Measurements from ENCODE around the gene TNFAIP8L1.

The TNFAIP8L1 gene

GRCh38 chr19:4660993-4661392 lies 21.7 kb downstream of the TNFAIP8L1 start:
- ChIA-PET CTCF (no interaction called here), POLR2A (no interaction called here)
- Histone ChIP-seq H3K4me3 (ENCODE audit: low read depth, low read length) (no peak overlapping the region), H3K9me3 (ENCODE audit: control insufficient read depth, insufficient read depth, low read depth, low read length) (no peaks in the 10 kb centered on the region), H3K4me1 (ENCODE audit: control insufficient read depth, insufficient read depth, low read length) (no peaks in the 10 kb centered on the region), H3K27ac (ENCODE audit: extremely low read depth, low read depth, low read length) (no peak overlapping the region), H3K36me3 (ENCODE audit: control insufficient read depth in 2 of 2, insufficient read depth in 1 of 2, low read length in 2 of 2) (peaks cover 6 to 83% of the 10 kb centered on the region in 2 experiments; a peak in 2 of 3 replicates)
- TF ChIP-seq ZNF221 (tag by site-specific recombination; IDR thresholded peaks at IDR 0.05; ENCODE audit: borderline replicate concordance), result no peak
- no peak for TF ChIP-seq HOXD13 (CRISPR knock-in tag; IDR thresholded peaks at IDR 0.05; ENCODE audit: borderline replicate concordance)
- TF ChIP-seq ZFP41 (tag by site-specific recombination; IDR thresholded peaks at IDR 0.05; ENCODE audit: borderline replicate concordance), result no peak

- H3K4me1 ChIP-seq (ENCODE audit: control insufficient read depth, insufficient read depth, low read length), result no peaks in the 10 kb centered on the region
- peaks cover 9 to 80% of the 10 kb centered on the region in 2 experiments; a peak in 2 of 3 replicates for H3K36me3 ChIP-seq (ENCODE audit: control insufficient read depth in 2 of 2, insufficient read depth in 1 of 2, low read length in 2 of 2)
- TF ChIP-seq ZIC2 (tag by site-specific recombination; IDR thresholded peaks at IDR 0.05) (peak; percentile 60), ZNF510 (tag by site-specific recombination; IDR thresholded peaks at IDR 0.05; ENCODE audit: insufficient replicate concordance) (no peak)
- H3K27ac ChIP-seq (ENCODE audit: extremely low read depth, low read depth, low read length), result no peak overlapping the region
- ChIA-PET POLR2A (interaction anchor here (0.5 kb wide), 1 partner anchor 134 kb away, joined by 5 read pairs; no protein-coding TSS in a partner anchor), CTCF (interaction anchor here (1.1 kb wide), 1 partner anchor 26 kb away, joined by 3 read pairs; no protein-coding TSS in a partner anchor)
- H3K9me3 ChIP-seq (ENCODE audit: control insufficient read depth, insufficient read depth, low read depth, low read length), result no peaks in the 10 kb centered on the region
- no peak overlapping the region for H3K4me3 ChIP-seq (ENCODE audit: low read depth, low read length)
Observed at GRCh38 chr19:4662020-4662695, 22.8 kb downstream of the TNFAIP8L1 start.

- TF ChIP-seq ZNF664 (tag by site-specific recombination; IDR thresholded peaks at IDR 0.05) (no peak), ZFHX2 (tag by site-specific recombination; conservative IDR thresholded peaks at IDR 0.05) (peak; percentile 70), EGR2 (tag by site-specific recombination; IDR thresholded peaks at IDR 0.05; ENCODE audit: low read depth) (peak; percentile 86)
- H3K27ac ChIP-seq (ENCODE audit: extremely low read depth, low read depth, low read length), result no peak overlapping the region
- ChIA-PET CTCF (interaction anchor here (1.1 kb wide), 1 partner anchor 26 kb away, joined by 3 read pairs; no protein-coding TSS in a partner anchor), POLR2A (no interaction called here)
- H3K4me3 ChIP-seq (ENCODE audit: low read depth, low read length), result no peak overlapping the region
- peaks cover 9 to 79% of the 10 kb centered on the region in 2 experiments; a peak in 2 of 3 replicates for H3K36me3 ChIP-seq (ENCODE audit: control insufficient read depth in 2 of 2, insufficient read depth in 1 of 2, low read length in 2 of 2)
- no peaks in the 10 kb centered on the region for H3K4me1 ChIP-seq (ENCODE audit: control insufficient read depth, insufficient read depth, low read length)
- no peaks in the 10 kb centered on the region for H3K9me3 ChIP-seq (ENCODE audit: control insufficient read depth, insufficient read depth, low read depth, low read length)
Observed at GRCh38 chr19:4662812-4663211, 23.5 kb downstream of the TNFAIP8L1 start.

GRCh38 chr19:4664642-4665041 lies 25.3 kb downstream of the TNFAIP8L1 start:
- peaks cover 19 to 74% of the 10 kb centered on the region in 2 experiments; a peak in 2 of 3 replicates for H3K36me3 ChIP-seq (ENCODE audit: control insufficient read depth in 2 of 2, insufficient read depth in 1 of 2, low read length in 2 of 2)
- no peak overlapping the region for H3K27ac ChIP-seq (ENCODE audit: extremely low read depth, low read depth, low read length)
- TF ChIP-seq ELK4 (IDR thresholded peaks at IDR 0.05; ENCODE audit: borderline replicate concordance, low read depth, low read length) (no peak), MZF1 (tag by site-specific recombination; IDR thresholded peaks at IDR 0.05; ENCODE audit: borderline replicate concordance) (no peak), ZNF211 (tag by site-specific recombination; IDR thresholded peaks at IDR 0.05; ENCODE audit: low read depth) (no peak), ZSCAN5A (tag by site-specific recombination; IDR thresholded peaks at IDR 0.05) (no peak), YY2 (tag by site-specific recombination; IDR thresholded peaks at IDR 0.05) (no peak), ZNF37A (tag by site-specific recombination; IDR thresholded peaks at IDR 0.05) (no peak), ZNF645 (tag by site-specific recombination; IDR thresholded peaks at IDR 0.05) (no peak), ZNF561 (tag by site-specific recombination; IDR thresholded peaks at IDR 0.05; ENCODE audit: borderline replicate concordance) (no peak), KLF1 (tag by site-specific recombination; IDR thresholded peaks at IDR 0.05) (no peak), FEZF1 (tag by site-specific recombination; IDR thresholded peaks at IDR 0.05) (no peak), OVOL3 (tag by site-specific recombination; IDR thresholded peaks at IDR 0.05) (no peak), ZNF354C (tag by site-specific recombination; IDR thresholded peaks at IDR 0.05; ENCODE audit: borderline replicate concordance, low read depth) (no peak), ZNF274 (IDR thresholded peaks at IDR 0.05; ENCODE audit: low read length) (no peak), ZNF274 (tag by site-specific recombination; IDR thresholded peaks at IDR 0.05; ENCODE audit: borderline replicate concordance) (no peak), ZNF626 (tag by site-specific recombination; IDR thresholded peaks at IDR 0.05) (no peak), ZNF114 (tag by site-specific recombination; IDR thresholded peaks at IDR 0.05) (no peak), ZNF2 (tag by site-specific recombination; IDR thresholded peaks at IDR 0.05) (no peak), ZNF664 (tag by site-specific recombination; IDR thresholded peaks at IDR 0.05) (no peak)

More at GRCh38 chr19:4664642-4665041, 25.3 kb downstream of the TNFAIP8L1 start:
- ChIA-PET POLR2A (interaction anchor here (0.6 kb wide), 1 partner anchor 20 kb away, joined by 11 read pairs; no protein-coding TSS in a partner anchor), CTCF (no interaction called here)
- Histone ChIP-seq H3K4me1 (ENCODE audit: control insufficient read depth, insufficient read depth, low read length) (no peaks in the 10 kb centered on the region), H3K4me3 (ENCODE audit: low read depth, low read length) (no peak overlapping the region), H3K9me3 (ENCODE audit: control insufficient read depth, insufficient read depth, low read depth, low read length) (no peaks in the 10 kb centered on the region)

All from HEK293 (cell line).